Activated T-cell treated with anti-CD3 and anti-CD28 coated beads for 4 hours (primary cell): ENCODE results near the gene PCSK6.
"Not testable (repeated sequence)": the region's sequence is repeated elsewhere in the genome, so short reads cannot be mapped to it uniquely, and the experiment has no call there.

ENCODE experiments used
- DNase-seq: peaks from one replicate; pipeline ENCODE4 v3.0.0-alpha.2; 2020

Gene PCSK6

DNA sequence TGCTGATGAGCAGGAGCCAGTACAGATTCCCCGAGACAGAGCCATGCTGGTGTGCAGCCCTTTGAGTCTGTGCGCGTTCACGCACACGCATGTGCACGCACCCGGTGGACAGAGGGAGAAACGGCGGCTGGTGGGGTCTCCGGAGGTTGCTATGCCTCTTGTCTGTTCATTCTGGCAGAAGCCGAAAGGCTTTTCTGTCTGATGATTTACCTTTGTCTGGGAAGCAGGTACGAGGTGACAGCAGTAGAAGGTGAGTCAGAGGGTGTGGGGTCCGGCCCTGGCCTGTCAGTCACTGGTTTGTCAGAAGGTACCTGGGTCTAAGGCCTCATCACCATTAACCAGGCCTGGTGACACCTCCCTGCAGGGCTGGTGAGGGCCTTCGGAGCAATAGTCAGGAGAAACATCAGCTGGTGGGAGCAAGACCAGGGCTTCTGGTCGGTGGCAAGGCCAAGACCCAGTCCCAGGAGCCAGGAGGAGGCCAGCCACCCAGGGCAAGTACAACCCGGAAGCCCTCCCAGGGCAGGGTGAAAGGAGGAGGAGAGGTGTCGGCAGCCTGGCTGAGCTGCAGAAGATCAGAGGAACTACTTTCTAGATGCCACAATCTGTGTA, 7.5 kb downstream of the PCSK6 start:
- no peak for DNase-seq

DNA sequence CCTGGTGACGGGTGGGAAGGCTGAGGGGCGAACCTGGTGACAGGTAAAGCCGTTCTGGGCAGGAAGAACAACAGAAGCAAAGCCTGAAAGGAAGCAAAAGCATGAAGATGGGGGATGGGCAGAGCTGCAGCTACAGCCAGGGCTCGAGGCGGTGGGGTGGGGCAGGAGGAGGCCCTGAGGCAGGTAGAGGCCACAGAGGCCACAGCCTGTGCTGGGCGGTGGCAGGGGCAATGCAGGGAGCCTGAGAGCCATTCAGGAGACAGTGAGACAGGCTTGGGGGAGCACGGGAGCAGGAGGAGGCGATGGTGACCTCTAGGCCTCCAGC, 8.2 kb downstream of the PCSK6 start:
- DNase-seq, result no peak

- DNase-seq, result no peak
Measured at GRCh38 chr15:101480613-101481380, 8.7 kb downstream of the PCSK6 start.

DNA sequence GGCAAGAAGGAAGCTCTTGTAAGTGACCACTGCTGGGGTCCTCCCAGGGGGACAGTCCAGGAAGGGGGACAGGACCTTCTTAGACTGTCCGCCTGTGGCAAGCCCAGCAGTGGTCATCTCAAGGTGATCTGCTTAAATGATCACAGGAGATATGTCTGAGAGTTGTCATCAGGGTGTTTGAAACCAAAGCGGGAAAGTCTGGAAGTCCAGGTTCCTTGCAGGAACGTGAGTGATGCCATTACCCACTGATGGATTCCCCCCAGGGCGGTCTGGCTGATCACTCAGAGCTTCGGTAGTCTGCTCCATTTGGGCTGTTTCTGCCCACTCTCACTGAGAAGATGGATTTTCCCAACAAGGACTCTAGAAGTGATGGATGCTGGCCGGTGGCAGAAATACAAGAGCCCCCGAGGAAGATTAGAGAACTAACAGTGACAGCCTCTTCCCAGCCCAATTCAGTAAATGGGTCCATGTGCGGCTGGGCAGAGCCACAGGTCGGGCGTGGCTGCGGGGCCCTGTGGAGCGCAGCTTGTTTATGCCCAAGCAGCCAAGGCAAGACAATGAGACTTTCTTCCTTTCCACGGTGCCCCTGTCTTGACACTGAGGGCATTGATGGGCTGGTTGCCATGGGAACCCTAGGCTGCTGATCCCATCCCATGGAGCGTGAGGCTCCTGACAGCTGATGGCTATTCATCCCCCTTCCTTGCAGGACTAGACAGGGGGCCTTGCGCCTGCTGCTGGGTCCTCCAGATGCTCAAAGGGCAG, 9.5 kb downstream of the PCSK6 start:
- no peak for DNase-seq

DNA sequence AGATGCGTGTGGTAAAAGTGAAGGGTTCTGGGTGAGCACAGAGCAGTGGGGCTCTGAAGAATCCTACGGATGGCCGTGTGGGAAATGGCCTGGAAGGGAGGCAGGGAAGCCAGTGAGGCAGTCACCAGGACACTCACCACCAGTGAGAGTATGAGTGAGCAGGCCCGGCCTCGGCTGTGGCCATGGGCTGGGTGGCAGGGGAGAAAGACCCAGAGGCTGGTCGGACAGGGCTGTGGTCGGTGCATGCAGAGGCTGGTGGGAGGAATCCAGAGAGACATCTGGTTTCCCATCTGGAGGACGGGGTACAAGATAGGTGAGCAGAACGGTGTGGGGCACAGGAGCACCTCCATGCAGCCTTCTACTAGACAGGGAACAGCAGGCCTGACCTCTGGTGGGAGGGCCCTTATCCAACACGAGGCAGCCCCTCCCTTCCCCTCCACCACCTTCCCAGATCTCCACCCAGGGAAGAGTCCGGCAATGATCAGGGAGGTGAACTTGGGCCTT, 10.1 kb downstream of the PCSK6 start:
- DNase-seq, result no peak

- DNase-seq, result no peak
Measured at GRCh38 chr15:101478701-101479341, 10.7 kb downstream of the PCSK6 start.

- no peak for DNase-seq
Measured at GRCh38 chr15:101477851-101478362, 11.6 kb downstream of the PCSK6 start.

- no peak for DNase-seq
Measured at GRCh38 chr15:101476756-101477155, 12.8 kb downstream of the PCSK6 start.

GRCh38 chr15:101474983-101475382, 14.5 kb downstream of the PCSK6 start:
- no peak for DNase-seq

- DNase-seq, result no peak
Measured at GRCh38 chr15:101474233-101474632, 15.3 kb downstream of the PCSK6 start.

GRCh38 chr15:101472033-101472432, 17.5 kb downstream of the PCSK6 start:
- no peak for DNase-seq

DNA sequence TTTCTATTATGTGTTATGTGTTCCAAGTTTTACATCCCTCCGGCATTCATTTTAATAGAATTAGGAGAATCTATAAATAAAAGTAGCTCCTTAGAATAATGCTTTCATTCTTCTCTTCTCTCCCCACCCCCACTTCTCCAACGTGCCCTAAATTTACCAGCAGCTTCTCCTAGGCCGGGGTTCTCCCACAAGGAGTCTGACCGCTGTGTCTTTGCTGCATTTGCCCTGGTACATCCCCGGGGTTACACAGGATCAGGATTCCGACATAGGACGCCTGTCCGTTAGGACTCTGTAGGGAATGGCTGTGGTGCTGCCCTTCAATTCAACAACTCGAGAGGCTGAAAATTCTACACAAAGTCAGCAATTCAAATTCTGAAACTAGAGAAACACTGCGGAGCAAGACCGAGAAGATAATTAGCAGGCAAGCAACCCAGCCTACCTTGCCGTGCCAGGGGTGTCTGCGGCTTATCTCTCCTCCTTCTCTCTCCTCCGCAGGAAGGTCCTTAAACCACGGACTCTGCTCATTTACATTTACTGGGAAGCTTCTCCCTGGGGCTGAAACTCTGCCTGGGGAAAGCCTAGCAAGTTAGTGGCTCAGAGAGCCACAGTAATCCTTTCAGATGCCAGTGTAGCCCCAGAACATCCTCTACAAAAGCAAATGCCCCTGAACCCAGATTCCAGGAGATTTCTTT, 18.8 kb downstream of the PCSK6 start:
- no peak for DNase-seq

GRCh38 chr15:101469520-101470288, 19.8 kb downstream of the PCSK6 start:
- no peak for DNase-seq

GRCh38 chr15:101466188-101466587, 23.3 kb downstream of the PCSK6 start:
- DNase-seq, result no peak

DNA sequence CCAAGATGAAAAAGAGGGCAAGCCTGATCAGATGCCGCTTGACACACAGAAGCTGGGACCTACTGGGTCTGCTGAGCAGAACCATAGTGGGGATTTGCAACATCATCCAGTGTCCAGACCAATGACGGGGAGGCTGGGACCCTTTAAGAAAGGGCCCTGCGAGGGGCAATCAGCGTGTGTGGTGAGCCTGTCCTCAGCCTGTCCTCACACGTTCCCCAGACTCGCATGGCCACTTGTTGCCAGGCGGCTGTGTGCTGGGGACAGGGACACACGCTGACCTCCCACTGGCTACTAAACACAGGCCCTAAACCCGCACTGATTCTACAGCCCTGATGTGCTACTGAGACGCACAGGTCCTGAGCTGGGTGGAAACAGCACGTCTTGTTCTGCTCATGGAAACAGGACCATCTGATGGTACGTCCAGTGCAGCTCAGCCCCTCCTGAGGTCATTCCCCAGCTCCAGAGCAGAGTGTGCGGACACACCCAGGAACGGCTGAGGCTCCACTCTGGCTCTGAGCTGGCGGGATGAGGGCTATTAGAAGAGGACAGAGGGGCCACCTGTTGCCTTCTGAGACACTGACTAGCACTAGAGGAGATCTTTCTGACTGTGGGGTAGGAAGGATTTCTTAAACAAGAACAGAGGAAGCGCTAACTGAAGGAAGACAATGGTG, 24.4 kb downstream of the PCSK6 start:
- DNase-seq, result no peak

DNA sequence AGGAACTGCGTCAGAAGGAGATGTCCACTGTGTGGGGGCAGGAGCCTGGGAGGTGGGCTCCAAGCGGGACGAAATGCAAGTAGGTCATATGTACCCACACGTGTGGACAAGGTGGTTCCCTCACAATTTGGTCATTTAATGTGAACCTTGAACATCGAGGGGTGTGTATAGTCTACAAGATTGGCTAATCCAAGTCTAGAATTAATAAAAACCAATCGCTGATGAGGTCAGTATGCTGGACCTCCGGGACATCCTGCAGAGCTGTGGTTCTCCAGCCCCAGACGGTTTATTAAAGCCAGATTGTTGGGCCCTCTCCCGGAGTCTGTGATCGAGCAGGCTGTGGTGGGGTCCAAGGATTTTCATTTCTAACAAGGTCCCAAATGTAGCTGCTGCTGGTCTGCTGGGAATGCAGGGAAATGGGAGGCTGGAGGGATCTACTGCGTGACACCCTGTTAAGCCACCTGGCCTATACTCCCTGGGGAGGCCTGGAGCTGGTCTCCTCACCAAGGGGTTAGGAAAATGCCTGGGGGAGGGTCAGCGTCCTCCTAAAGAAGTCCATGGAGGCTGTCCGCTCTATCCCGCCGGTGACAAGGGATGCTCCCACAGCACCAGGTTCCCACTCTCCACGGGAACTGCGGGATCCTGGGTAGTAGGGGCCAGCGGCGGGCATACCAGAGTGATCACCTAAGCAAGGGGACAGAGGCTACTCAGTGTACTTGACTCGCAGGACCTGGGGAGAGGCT, 25.1 kb downstream of the PCSK6 start:
- no peak for DNase-seq

DNA sequence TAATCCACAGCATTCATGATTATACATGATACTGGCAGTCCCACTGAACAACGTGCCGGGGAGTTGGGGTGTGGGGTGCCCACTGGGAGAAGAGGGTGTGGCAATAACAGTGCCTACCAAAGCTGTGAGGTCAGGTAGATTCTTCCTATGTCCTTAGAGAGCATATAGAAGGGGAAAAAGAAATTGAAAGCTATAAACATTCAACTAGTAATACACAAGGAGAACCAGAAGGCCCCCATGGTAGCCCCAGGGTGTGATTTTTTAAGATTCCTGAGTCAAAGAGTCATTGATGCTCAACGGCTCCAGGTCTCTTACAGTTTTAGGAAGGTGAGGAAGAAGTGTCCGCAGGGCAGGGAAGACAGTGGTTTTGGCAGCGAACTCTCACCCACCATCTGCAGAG, 25.8 kb downstream of the PCSK6 start:
- not testable (repeated sequence) for DNase-seq

DNA sequence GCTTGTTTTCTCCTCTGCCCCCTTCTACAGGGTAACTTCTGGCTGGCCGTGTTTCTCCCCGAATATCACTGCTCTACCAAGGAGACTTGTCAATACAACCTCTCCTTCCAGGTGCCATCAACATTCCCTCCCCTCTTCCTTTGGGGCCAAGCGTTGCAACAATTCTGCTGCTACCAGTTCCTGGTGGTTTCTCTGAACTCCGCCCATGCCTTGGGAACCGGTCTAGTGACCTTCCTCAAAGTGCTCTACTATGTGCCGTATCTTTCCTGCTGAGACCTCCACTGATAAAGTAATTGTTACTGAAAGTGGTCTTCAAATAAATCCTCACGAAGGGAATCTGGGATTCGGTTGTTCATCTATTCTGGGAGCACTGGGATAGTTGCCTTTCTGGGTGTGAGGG, 26.2 kb downstream of the PCSK6 start:
- DNase-seq, result no peak

GRCh38 chr15:101461097-101461496, 28.4 kb downstream of the PCSK6 start:
- no peak for DNase-seq

GRCh38 chr15:101459579-101460300, 29.8 kb downstream of the PCSK6 start:
- no peak for DNase-seq
